ENCODE measurements around the gene SEMA5B. TPM values are rescaled to one million over a fixed set of nuclear protein-coding genes. Genes with fewer than 3 reads are reported as not detected.

The SEMA5B gene
- total RNA-seq, 2 experiments from 2014 or later: 0.13 to 2.3 TPM

DNA sequence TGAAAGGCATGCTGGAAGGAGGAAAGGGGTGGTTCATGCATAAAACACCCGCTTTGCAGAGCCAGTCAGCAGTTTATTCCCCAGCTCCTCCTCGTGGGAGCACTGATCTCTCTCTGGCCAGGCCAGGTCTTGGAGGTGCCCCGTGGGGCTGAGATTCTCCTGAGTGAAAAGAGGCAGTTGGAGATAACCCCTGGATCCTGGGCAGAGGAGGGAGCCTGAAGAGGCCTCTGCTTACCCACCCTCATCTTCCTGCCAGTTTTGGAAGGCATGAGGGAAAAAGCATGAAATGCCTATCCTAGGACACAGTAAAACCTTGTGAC lies 108.3 kb downstream of the SEMA5B start:
- ChIA-PET CTCF (ENCODE audit: unreplicated experiment) (no interaction called here), POLR2A (interaction anchor here (0.9 kb wide), 1 partner anchor 191 kb away, joined by 4 read pairs; no protein-coding TSS in a partner anchor)
- H3K4me3 ChIP-seq (ENCODE audit: low read depth, low read length, poor library complexity, severe bottlenecking): no peak overlapping the region
- H3K4me2 ChIP-seq (ENCODE audit: low read length): no peak overlapping the region
- H4K20me1 ChIP-seq (ENCODE audit: insufficient read depth, low read length): no peaks in the 10 kb centered on the region
- peaks cover 11% of the 10 kb centered on the region for H3K4me1 ChIP-seq (ENCODE audit: insufficient read depth, low read length, poor library complexity, severe bottlenecking)
- BruUV-seq (replicated peaks): no TSS peak
- no peaks in the 10 kb centered on the region for H3K9me2 ChIP-seq (ENCODE audit: insufficient read depth, low read length)
- TF ChIP-seq, protein P1, sequence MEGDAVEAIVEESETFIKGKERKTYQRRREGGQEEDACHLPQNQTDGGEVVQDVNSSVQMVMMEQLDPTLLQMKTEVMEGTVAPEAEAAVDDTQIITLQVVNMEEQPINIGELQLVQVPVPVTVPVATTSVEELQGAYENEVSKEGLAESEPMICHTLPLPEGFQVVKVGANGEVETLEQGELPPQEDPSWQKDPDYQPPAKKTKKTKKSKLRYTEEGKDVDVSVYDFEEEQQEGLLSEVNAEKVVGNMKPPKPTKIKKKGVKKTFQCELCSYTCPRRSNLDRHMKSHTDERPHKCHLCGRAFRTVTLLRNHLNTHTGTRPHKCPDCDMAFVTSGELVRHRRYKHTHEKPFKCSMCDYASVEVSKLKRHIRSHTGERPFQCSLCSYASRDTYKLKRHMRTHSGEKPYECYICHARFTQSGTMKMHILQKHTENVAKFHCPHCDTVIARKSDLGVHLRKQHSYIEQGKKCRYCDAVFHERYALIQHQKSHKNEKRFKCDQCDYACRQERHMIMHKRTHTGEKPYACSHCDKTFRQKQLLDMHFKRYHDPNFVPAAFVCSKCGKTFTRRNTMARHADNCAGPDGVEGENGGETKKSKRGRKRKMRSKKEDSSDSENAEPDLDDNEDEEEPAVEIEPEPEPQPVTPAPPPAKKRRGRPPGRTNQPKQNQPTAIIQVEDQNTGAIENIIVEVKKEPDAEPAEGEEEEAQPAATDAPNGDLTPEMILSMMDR (conservative IDR thresholded peaks at IDR 0.05; ENCODE audit: low read length): no peak
- no peak for TF ChIP-seq EZH2phosphoT487 (IDR thresholded peaks at IDR 0.05; ENCODE audit: borderline replicate concordance, low read depth, low read length)
- H2AFZ ChIP-seq (ENCODE audit: low read length): no peak overlapping the region
- H3K27ac ChIP-seq (ENCODE audit: low read depth, low read length, poor library complexity, severe bottlenecking): no peak overlapping the region
- intact Hi-C loops (cut with micrococcal nuclease; ENCODE audit: unreplicated experiment): no loop called here
- H3K79me2 ChIP-seq (ENCODE audit: insufficient read depth, low read depth, low read length): no peaks in the 10 kb centered on the region
- no peaks in the 10 kb centered on the region for H3K9me3 ChIP-seq (ENCODE audit: low read length)
- DNase-seq (ENCODE audit: low spot score): no peak
- H3K36me3 ChIP-seq (ENCODE audit: insufficient read depth, low read length): no peaks in the 10 kb centered on the region

DNA sequence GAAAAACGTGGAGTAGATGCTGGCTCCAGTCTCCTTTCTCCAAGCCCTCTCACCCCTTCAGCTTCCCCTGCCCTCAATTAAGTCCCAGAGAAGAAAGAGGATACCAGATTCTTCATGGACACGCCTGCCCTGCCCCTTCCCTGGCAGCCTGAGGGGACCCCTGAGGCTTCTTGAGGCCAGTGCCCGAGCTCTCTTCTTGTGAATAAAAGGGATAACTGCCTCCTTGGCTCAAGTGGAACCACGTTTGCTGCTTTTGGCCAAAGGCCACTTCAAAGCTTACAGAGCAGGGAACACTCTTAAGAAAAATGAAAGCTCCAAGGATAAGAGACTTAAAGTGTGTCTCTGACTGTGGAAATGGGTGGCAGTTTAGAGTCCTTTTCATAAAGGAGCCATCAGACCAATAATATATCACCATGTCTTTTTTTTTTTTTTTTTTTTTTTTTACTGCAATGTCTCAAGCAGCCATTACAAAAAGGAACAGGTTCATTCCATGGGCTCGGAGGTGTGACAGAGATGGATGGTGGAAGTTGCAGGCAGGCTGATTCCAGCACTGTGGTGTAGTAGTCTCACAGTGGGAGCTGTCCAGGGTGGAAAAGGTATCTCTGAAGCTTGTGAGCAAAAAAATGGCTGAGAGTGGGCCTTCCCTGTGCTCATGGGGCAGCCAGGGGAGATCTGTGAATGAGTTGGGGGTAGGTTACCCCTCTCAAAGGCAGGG lies 108.8 kb downstream of the SEMA5B start:
- TF ChIP-seq, protein P1 (conservative IDR thresholded peaks at IDR 0.05; ENCODE audit: low read length): no peak
- TF ChIP-seq EZH2phosphoT487 (IDR thresholded peaks at IDR 0.05; ENCODE audit: borderline replicate concordance, low read depth, low read length): no peak
- Histone ChIP-seq H3K79me2 (ENCODE audit: insufficient read depth, low read depth, low read length) (no peaks in the 10 kb centered on the region), H2AFZ (ENCODE audit: low read length) (no peak overlapping the region), H3K27ac (ENCODE audit: low read depth, low read length, poor library complexity, severe bottlenecking) (no peak overlapping the region), H3K4me3 (ENCODE audit: low read depth, low read length, poor library complexity, severe bottlenecking) (no peak overlapping the region), H3K9me2 (ENCODE audit: insufficient read depth, low read length) (no peaks in the 10 kb centered on the region), H4K20me1 (ENCODE audit: insufficient read depth, low read length) (no peaks in the 10 kb centered on the region), H3K4me2 (ENCODE audit: low read length) (no peak overlapping the region), H3K9me3 (ENCODE audit: low read length) (no peaks in the 10 kb centered on the region), H3K36me3 (ENCODE audit: insufficient read depth, low read length) (no peaks in the 10 kb centered on the region), H3K4me1 (ENCODE audit: insufficient read depth, low read length, poor library complexity, severe bottlenecking) (peaks cover 11% of the 10 kb centered on the region)
- ChIA-PET POLR2A (interaction anchor here (0.7 to 0.9 kb wide), 2 partner anchors 192 to 257 kb away, joined by 3 to 4 read pairs; no protein-coding TSS in a partner anchor), CTCF (ENCODE audit: unreplicated experiment) (no interaction called here)
- no peak for DNase-seq (ENCODE audit: low spot score)
- intact Hi-C loops (cut with micrococcal nuclease; ENCODE audit: unreplicated experiment): no loop called here
- no TSS peak for BruUV-seq (replicated peaks)

DNA sequence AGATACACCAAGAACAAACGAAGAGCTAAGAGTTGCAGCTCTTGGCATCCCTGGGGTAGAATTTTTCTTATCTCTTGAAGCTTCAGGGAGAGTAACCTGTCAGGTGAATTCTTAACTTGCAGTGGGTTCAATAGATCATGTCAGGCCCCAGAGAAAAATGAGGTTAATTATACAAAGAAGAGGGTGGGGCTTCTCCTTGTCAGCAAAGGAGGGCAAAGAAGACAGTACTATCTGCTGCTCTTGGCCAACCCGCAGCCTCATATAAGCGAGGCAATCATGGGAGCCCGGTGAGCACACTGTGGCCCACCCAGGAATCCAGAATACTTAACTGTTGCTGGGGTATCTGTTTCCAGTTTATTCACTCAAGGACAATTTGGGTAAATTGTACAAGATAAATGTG lies 110.2 kb downstream of the SEMA5B start:
- H3K27ac ChIP-seq (ENCODE audit: low read depth, low read length, poor library complexity, severe bottlenecking): no peak overlapping the region
- CTCF ChIA-PET (ENCODE audit: unreplicated experiment): no interaction called here
- TF ChIP-seq EZH2phosphoT487 (IDR thresholded peaks at IDR 0.05; ENCODE audit: borderline replicate concordance, low read depth, low read length): no peak
- TF ChIP-seq, protein P1 (conservative IDR thresholded peaks at IDR 0.05; ENCODE audit: low read length): no peak
- H2AFZ ChIP-seq (ENCODE audit: low read length): no peak overlapping the region
- no peaks in the 10 kb centered on the region for H3K9me3 ChIP-seq (ENCODE audit: low read length)
- no peak overlapping the region for H3K4me3 ChIP-seq (ENCODE audit: low read depth, low read length, poor library complexity, severe bottlenecking)
- POLR2A ChIA-PET: no interaction called here
- no peaks in the 10 kb centered on the region for H3K9me2 ChIP-seq (ENCODE audit: insufficient read depth, low read length)
- H4K20me1 ChIP-seq (ENCODE audit: insufficient read depth, low read length): no peaks in the 10 kb centered on the region
- intact Hi-C loops (cut with micrococcal nuclease; ENCODE audit: unreplicated experiment): no loop called here
- no TSS peak for BruUV-seq (replicated peaks)
- H3K36me3 ChIP-seq (ENCODE audit: insufficient read depth, low read length): no peaks in the 10 kb centered on the region
- H3K4me2 ChIP-seq (ENCODE audit: low read length): no peak overlapping the region
- H3K4me1 ChIP-seq (ENCODE audit: insufficient read depth, low read length, poor library complexity, severe bottlenecking): peaks cover 11% of the 10 kb centered on the region
- no peak for DNase-seq (ENCODE audit: low spot score)
- H3K79me2 ChIP-seq (ENCODE audit: insufficient read depth, low read depth, low read length): no peaks in the 10 kb centered on the region
